ENCODE results near the gene MYOCOS. TPM values are rescaled to one million over a fixed set of nuclear protein-coding genes. Genes with fewer than 3 reads are reported as not detected.
"Not testable (repeated sequence)": the region's sequence is repeated elsewhere in the genome, so short reads cannot be mapped to it uniquely, and the experiment has no call there.

The MYOCOS gene
- total RNA-seq, 4 donors from 2014 or later: not detected

DNA sequence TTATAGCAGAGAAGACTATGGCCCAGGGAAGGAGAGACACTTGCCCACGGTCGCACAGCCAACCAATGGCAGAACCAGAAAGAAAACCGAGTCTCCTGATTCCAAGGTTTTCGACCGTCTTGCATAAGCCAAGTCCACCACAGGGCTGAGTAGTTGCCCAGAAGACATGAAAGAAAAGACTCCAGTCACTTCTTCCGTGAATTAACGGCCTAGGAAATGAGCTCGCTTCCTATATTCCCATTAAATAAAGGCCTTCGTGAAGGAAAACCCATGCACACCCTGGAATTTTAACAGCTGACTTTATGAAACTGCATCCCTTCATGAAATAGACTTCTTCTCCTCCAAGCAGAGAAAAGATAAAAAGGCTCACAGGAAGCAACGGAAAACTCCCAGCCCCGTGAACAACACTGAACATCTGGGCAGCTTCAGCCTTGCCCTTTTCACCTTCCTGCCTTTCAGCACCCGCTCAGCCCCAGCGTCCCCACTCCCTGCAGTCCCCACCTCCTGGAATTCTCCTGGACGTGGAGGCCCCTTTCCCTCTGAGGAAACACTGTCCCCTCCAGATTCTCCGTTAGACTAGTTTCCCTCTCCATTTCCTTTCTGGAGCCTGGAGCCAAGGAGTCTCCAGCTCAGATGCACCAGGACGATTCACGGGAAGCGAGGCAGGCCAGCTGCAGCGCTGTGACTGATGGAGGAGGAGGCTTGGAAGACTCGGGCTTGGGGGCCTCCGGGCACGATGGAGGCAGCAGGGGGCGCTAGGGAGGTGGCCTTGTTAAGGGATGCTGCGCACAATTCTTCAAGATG lies 33.1 kb downstream of the MYOCOS start:
- intact Hi-C loops (cut with DNase I; ENCODE audit: low total_unique reads): no loop called here
- no peak for TF ChIP-seq POLR2AphosphoS5 (IDR thresholded peaks at IDR 0.05)
- TF ChIP-seq, protein P1, sequence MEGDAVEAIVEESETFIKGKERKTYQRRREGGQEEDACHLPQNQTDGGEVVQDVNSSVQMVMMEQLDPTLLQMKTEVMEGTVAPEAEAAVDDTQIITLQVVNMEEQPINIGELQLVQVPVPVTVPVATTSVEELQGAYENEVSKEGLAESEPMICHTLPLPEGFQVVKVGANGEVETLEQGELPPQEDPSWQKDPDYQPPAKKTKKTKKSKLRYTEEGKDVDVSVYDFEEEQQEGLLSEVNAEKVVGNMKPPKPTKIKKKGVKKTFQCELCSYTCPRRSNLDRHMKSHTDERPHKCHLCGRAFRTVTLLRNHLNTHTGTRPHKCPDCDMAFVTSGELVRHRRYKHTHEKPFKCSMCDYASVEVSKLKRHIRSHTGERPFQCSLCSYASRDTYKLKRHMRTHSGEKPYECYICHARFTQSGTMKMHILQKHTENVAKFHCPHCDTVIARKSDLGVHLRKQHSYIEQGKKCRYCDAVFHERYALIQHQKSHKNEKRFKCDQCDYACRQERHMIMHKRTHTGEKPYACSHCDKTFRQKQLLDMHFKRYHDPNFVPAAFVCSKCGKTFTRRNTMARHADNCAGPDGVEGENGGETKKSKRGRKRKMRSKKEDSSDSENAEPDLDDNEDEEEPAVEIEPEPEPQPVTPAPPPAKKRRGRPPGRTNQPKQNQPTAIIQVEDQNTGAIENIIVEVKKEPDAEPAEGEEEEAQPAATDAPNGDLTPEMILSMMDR (IDR thresholded peaks at IDR 0.05): peak in 4 of 5 experiments; percentile 20 to 50 (median 47)
- no peak for TF ChIP-seq EP300 (IDR thresholded peaks at IDR 0.05; ENCODE audit: low read depth)
- DNase-seq: peak; percentile 57
- H3K4me3 ChIP-seq: no peak overlapping the region
- peaks cover 0 to 26% (median 11%) of the 10 kb centered on the region in 4 donors for H3K4me1 ChIP-seq
- in situ Hi-C loops (cut with MboI; ENCODE audit: low pct_ligation_motif_present in 1 of 4, low pct_unique_long_range_greater_than_20kb in 1 of 4, low sequenced_read_pairs in 3 of 4): no loop called here
- H3K9me3 ChIP-seq: no peaks in the 10 kb centered on the region
- peak overlapping the region; percentile 44 to 76 (median 66) for H3K27ac ChIP-seq
- WGBS, 2 donors (ENCODE audit: low coverage in 1 of 2): 29 to 47% methylated on average over 12 to 24 of the region's 24 CpGs
- H3K27me3 ChIP-seq: no peaks in the 10 kb centered on the region
- no peaks in the 10 kb centered on the region for H3K36me3 ChIP-seq

- Histone ChIP-seq H3K36me3 (no peaks in the 10 kb centered on the region), H3K9me3 (no peaks in the 10 kb centered on the region), H3K4me1 (peaks cover 0 to 26% (median 11%) of the 10 kb centered on the region in 4 donors), H3K4me3 (no peak overlapping the region), H3K27me3 (no peaks in the 10 kb centered on the region), H3K27ac (peak overlapping the region in 3 of 4 donors; percentile 44 to 76 (median 66))
- TF ChIP-seq EP300 (IDR thresholded peaks at IDR 0.05; ENCODE audit: low read depth) (no peak), POLR2A (IDR thresholded peaks at IDR 0.05) (no peak)
- TF ChIP-seq, protein P1 (IDR thresholded peaks at IDR 0.05): no peak
- in situ Hi-C loops (cut with MboI; ENCODE audit: low pct_ligation_motif_present in 1 of 4, low pct_unique_long_range_greater_than_20kb in 1 of 4, low sequenced_read_pairs in 3 of 4): no loop called here
- intact Hi-C loops (cut with DNase I; ENCODE audit: low total_unique reads): no loop called here
- WGBS, 2 donors (ENCODE audit: low coverage in 1 of 2): 61 to 63% methylated on average over 2 to 6 of the region's 6 CpGs
- no peak for DNase-seq
These were observed 33.7 kb downstream of the MYOCOS start for GRCh38 chr1:171655746-171656116.

DNA sequence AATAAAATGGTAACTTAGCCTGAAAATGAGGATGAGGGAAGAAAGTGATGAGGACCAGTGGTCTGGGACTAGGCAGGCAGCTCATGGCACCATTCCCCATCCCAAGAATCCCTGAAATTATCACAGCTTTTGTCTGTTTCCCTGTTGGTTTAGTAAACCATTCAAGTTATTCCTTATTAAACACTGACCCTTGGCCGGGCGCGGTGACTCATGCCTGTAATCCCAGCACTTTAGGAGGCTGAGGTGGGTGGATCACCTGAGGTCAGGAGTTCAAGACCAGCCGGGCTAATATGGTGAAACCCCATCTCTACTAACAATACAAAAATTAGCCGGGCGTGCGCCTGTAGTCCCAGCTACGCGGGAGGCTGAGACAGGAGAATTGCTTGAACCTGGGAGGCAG lies 34.2 kb downstream of the MYOCOS start:
- H3K4me1 ChIP-seq: peaks cover 0 to 26% (median 11%) of the 10 kb centered on the region in 4 donors
- H3K27me3 ChIP-seq; H3K36me3 ChIP-seq; in situ Hi-C loops (cut with MboI; ENCODE audit: low pct_ligation_motif_present in 1 of 4, low pct_unique_long_range_greater_than_20kb in 1 of 4, low sequenced_read_pairs in 3 of 4); H3K4me3 ChIP-seq; H3K9me3 ChIP-seq; intact Hi-C loops (cut with DNase I; ENCODE audit: low total_unique reads): not testable (repeated sequence)
- WGBS, 2 donors (ENCODE audit: low coverage in 1 of 2): 76 to 82% methylated on average over 9 of the region's 9 CpGs
- DNase-seq: peak; percentile 26
- peak overlapping the region in 1 of 4 donors; percentile 76 for H3K27ac ChIP-seq

GRCh38 chr1:171661076-171661650 lies 39.1 kb downstream of the MYOCOS start:
- no peak overlapping the region for H3K4me3 ChIP-seq
- H3K9me3 ChIP-seq: no peaks in the 10 kb centered on the region
- H3K36me3 ChIP-seq: no peaks in the 10 kb centered on the region
- TF ChIP-seq EP300 (IDR thresholded peaks at IDR 0.05; ENCODE audit: low read depth) (no peak), POLR2AphosphoS5 (IDR thresholded peaks at IDR 0.05) (no peak), POLR2A (IDR thresholded peaks at IDR 0.05) (no peak)
- TF ChIP-seq, protein P1 (IDR thresholded peaks at IDR 0.05): no peak
- DNase-seq: no peak
- peaks cover 0 to 4% (median 0%) of the 10 kb centered on the region in 4 donors for H3K4me1 ChIP-seq
- in situ Hi-C loops (cut with MboI; ENCODE audit: low pct_ligation_motif_present in 1 of 4, low pct_unique_long_range_greater_than_20kb in 1 of 4, low sequenced_read_pairs in 3 of 4) (no loop called here), intact Hi-C loops (cut with DNase I; ENCODE audit: low total_unique reads) (no loop called here)
- H3K27me3 ChIP-seq: no peaks in the 10 kb centered on the region
- 79 to 90% methylated on average over 5 of the region's 5 CpGs for WGBS, 2 donors (ENCODE audit: low coverage in 1 of 2)
- no peak overlapping the region for H3K27ac ChIP-seq
